Fibroblast of lung (primary cell): ENCODE data around the gene TMEM139.

Source experiments
- CTCF ChIP-seq, 2 donors: IDR thresholded peaks in 1 of 2; conservative IDR thresholded peaks in 1 of 2; 1 replicate in 1 of 2; 2 replicates in 1 of 2; pipeline ENCODE4 v1.5.1; 2011 to 2012; ENCODE audit warnings: low read length in 2 of 2, control low read depth in 1 of 2, inconsistent platforms in 1 of 2, low read depth in 1 of 2, mild to moderate bottlenecking in 1 of 2
- EZH2 ChIP-seq: IDR thresholded peaks from 2 replicates; pipeline ENCODE4 v1.5.1; 2012; ENCODE audit warnings: low read length, control low read depth, mild to moderate bottlenecking; ENCODE audit errors: missing control alignments

GRCh38 chr7:143292876-143293275 lies 8.1 kb downstream of the TMEM139 start:
- TF ChIP-seq CTCF (conservative IDR thresholded peaks at IDR 0.05 in 1 of 2, IDR thresholded peaks at IDR 0.05 in 1 of 2; ENCODE audit: low read depth in 1 of 2, low read length in 2 of 2) (no peak), EZH2 (no peak)
